ENCODE results near the gene RRP1.

DNA sequence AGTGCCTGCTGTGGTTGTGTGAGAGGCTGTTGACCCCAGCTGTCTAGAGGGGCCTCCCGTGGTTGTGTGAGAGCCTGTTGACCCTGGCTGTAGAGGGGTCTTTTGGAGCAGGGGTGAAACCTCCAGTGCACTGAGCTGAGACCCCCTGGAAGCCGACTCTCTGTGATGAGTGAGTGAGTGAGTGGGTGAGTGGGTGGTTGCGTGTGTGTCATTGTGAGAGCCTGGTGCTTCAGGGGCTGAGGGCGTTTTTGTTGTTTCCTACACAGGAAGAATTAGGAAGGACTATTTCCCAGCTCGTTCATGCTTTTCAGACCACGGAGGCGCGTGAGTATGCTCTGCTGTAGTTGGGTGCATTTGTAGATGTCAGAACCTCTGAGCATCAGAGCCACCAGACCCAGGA lies 3.0 kb downstream of the RRP1 start:
- TF ChIP-seq EZH2phosphoT487 (conservative IDR thresholded peaks at IDR 0.05; ENCODE audit: low read length) (no peak), CTCF (IDR thresholded peaks at IDR 0.05; ENCODE audit: insufficient read depth, low read length, poor library complexity, severe bottlenecking) (no peak)
